Fibroblast of lung (primary cell): ENCODE measurements around the gene CELF2. TPM values are rescaled to one million over a fixed set of nuclear protein-coding genes. Genes with fewer than 3 reads are reported as not detected.

Experiments used
- DNase-seq, 2 donors: peaks; one replicate each; pipeline versions ENCODE4 v3.0.0 to v3.0.0-alpha.2; 2010; ENCODE audit warnings: low read depth in 2 of 2
- H2AFZ ChIP-seq: 2 replicates; pipeline ENCODE4 v1.5.1; 2012; ENCODE audit warnings: low read length, control low read depth, inconsistent platforms
- H3K27ac ChIP-seq: 2 replicates; pipeline ENCODE4 v1.5.1; 2011; ENCODE audit warnings: low read length, control low read depth; ENCODE audit not compliant: insufficient read depth
- H3K27me3 ChIP-seq: 2 replicates; pipeline ENCODE4 v1.5.1; 2011; ENCODE audit warnings: mild to moderate bottlenecking, low read length; ENCODE audit not compliant: control insufficient read depth, insufficient read depth
- H3K36me3 ChIP-seq: 2 replicates; pipeline ENCODE4 v1.5.1; 2011; ENCODE audit warnings: low read length; ENCODE audit not compliant: control insufficient read depth, insufficient read depth
- H3K4me1 ChIP-seq: 2 replicates; pipeline ENCODE4 v1.5.1; 2011; ENCODE audit warnings: low read length; ENCODE audit not compliant: control insufficient read depth, insufficient read depth; ENCODE audit errors: extremely low read depth
- H3K4me2 ChIP-seq: 2 replicates; pipeline ENCODE4 v1.5.1; 2011; ENCODE audit warnings: low read length, control low read depth; ENCODE audit not compliant: insufficient read depth; ENCODE audit errors: extremely low read depth
- H3K4me3 ChIP-seq, 4 experiments: fragments of 200-600 bp in 1 of 4; sonication (generic) in 1 of 4; replicated peaks in 1 of 4; 2 replicates each; pipeline ENCODE4 v1.5.1; 2011 to 2016; ENCODE audit warnings: low read length in 4 of 4, low read depth in 3 of 4, mild to moderate bottlenecking in 3 of 4, control low read depth in 2 of 4, inconsistent platforms in 1 of 4, mixed read lengths in 1 of 4; ENCODE audit not compliant: insufficient read depth in 1 of 4; ENCODE audit errors: control extremely low read depth in 1 of 4
- H3K79me2 ChIP-seq: 2 replicates; pipeline ENCODE4 v1.5.1; 2012; ENCODE audit warnings: mild to moderate bottlenecking, low read length, inconsistent platforms; ENCODE audit not compliant: control insufficient read depth, insufficient read depth
- H3K9ac ChIP-seq: 2 replicates; pipeline ENCODE4 v1.5.1; 2011; ENCODE audit warnings: mild to moderate bottlenecking, low read length, control low read depth; ENCODE audit not compliant: insufficient read depth
- H3K9me3 ChIP-seq: 2 replicates; pipeline ENCODE4 v1.5.1; 2012; ENCODE audit warnings: low read depth, low read length; ENCODE audit not compliant: control insufficient read depth, insufficient read depth
- H4K20me1 ChIP-seq: 2 replicates; pipeline ENCODE4 v1.5.1; 2011; ENCODE audit warnings: low read length; ENCODE audit not compliant: control insufficient read depth, insufficient read depth; ENCODE audit errors: extremely low read depth
- EZH2 ChIP-seq: IDR thresholded peaks from 2 replicates; pipeline ENCODE4 v1.5.1; 2012; ENCODE audit warnings: low read length, control low read depth, mild to moderate bottlenecking; ENCODE audit errors: missing control alignments
- polyA plus RNA-seq, 2 donors: library from polyadenylated mRNA; depleted of rRNA in 1 of 2; stranded (reverse) in 1 of 2; unstranded in 1 of 2; fragments of >200 nt; gene quantifications; 2 replicates each; pipeline ENCODE4 v1.2.1, GENCODE V29; 2011 to 2012; ENCODE audit warnings: missing spikeins in 1 of 2
- total RNA-seq: library from RNA; depleted of rRNA; stranded (reverse); fragments of >200 nt; gene quantifications from 2 replicates; pipeline ENCODE4 v1.2.1, GENCODE V29; 2014
- TF ChIP-seq, protein P1 (sequence below), 2 donors: IDR thresholded peaks in 1 of 2; conservative IDR thresholded peaks in 1 of 2; 1 replicate in 1 of 2; 2 replicates in 1 of 2; pipeline ENCODE4 v1.5.1; 2011 to 2012; ENCODE audit warnings: low read length in 2 of 2, control low read depth in 1 of 2, inconsistent platforms in 1 of 2, low read depth in 1 of 2, mild to moderate bottlenecking in 1 of 2

The CELF2 gene
- total and polyA plus RNA-seq, 2 donors (not counting 1 experiment from before 2014, with no cell fraction given), result 16.9 to 25.1 TPM

DNA sequence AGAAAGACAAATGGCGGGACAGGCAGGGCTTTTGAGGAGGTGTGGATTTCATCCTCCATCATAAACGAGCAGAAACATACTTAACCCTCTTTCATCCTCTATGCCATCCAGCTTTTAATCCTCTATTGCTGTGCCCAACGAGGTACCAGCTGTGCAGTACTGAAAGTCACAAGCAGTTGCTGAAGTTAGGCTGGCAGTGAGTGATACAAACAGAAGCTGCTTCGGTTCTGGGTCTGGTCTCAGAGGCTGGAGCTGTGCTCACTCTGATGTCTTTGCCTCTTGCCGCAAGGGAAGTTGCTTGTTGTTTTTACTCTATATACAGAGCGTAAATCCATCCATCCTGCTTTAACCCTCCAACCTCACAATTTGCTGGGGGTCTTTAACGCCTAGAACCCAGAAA, 235.2 kb downstream of the CELF2 start:
- Histone ChIP-seq H3K4me2 (no peak overlapping the region), H4K20me1 (no peaks in the 10 kb centered on the region), H3K79me2 (no peaks in the 10 kb centered on the region), H3K9ac (no peak overlapping the region), H3K27ac (no peak overlapping the region), H3K27me3 (no peaks in the 10 kb centered on the region), H2AFZ (no peak overlapping the region), H3K9me3 (no peaks in the 10 kb centered on the region), H3K36me3 (no peaks in the 10 kb centered on the region), H3K4me1 (no peaks in the 10 kb centered on the region), H3K4me3 (no peak overlapping the region)
- no peak for DNase-seq
- no peak for TF ChIP-seq EZH2
- TF ChIP-seq, protein P1, sequence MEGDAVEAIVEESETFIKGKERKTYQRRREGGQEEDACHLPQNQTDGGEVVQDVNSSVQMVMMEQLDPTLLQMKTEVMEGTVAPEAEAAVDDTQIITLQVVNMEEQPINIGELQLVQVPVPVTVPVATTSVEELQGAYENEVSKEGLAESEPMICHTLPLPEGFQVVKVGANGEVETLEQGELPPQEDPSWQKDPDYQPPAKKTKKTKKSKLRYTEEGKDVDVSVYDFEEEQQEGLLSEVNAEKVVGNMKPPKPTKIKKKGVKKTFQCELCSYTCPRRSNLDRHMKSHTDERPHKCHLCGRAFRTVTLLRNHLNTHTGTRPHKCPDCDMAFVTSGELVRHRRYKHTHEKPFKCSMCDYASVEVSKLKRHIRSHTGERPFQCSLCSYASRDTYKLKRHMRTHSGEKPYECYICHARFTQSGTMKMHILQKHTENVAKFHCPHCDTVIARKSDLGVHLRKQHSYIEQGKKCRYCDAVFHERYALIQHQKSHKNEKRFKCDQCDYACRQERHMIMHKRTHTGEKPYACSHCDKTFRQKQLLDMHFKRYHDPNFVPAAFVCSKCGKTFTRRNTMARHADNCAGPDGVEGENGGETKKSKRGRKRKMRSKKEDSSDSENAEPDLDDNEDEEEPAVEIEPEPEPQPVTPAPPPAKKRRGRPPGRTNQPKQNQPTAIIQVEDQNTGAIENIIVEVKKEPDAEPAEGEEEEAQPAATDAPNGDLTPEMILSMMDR (conservative IDR thresholded peaks at IDR 0.05 in 1 of 2, IDR thresholded peaks at IDR 0.05 in 1 of 2; ENCODE audit: low read depth in 1 of 2, low read length in 2 of 2), result no peak

DNA sequence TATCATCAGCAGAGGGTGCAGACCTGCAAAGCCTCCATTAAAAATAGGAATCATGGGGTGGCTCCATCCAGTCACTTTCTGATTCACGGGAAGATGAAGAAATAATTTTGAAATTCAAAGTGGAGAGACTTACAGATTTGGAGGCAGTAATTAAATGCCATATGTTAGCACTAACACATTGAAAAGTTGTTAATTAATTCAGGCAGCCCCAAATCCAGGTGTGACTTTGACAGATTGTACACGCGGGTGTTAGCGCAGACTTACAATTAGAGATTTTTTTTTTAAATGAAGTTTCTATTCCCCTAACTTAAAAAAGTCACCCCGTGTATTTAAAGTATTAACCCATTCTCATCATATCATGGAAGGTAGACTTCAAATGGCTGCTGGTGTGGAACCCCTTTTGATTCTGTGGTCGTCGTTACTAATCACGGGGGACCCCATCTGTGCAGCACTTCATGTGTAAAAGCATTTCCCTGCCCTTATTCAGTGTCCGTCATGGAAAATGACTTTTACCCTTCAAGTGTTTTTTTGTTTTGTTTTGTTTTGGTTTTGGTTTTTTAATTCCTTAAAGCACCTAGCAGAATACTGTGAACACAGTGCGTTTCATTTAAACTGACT, 235.8 kb downstream of the CELF2 start:
- no peak overlapping the region for H2AFZ ChIP-seq
- no peaks in the 10 kb centered on the region for H4K20me1 ChIP-seq
- H3K27me3 ChIP-seq, result no peaks in the 10 kb centered on the region
- H3K79me2 ChIP-seq, result no peaks in the 10 kb centered on the region
- no peak overlapping the region for H3K4me2 ChIP-seq
- DNase-seq, result no peak
- H3K27ac ChIP-seq, result no peak overlapping the region
- no peaks in the 10 kb centered on the region for H3K36me3 ChIP-seq
- TF ChIP-seq, protein P1 (conservative IDR thresholded peaks at IDR 0.05 in 1 of 2, IDR thresholded peaks at IDR 0.05 in 1 of 2; ENCODE audit: low read depth in 1 of 2, low read length in 2 of 2), result no peak
- no peak for TF ChIP-seq EZH2
- no peaks in the 10 kb centered on the region for H3K4me1 ChIP-seq
- no peaks in the 10 kb centered on the region for H3K9me3 ChIP-seq
- H3K9ac ChIP-seq, result no peak overlapping the region
- no peak overlapping the region for H3K4me3 ChIP-seq

DNA sequence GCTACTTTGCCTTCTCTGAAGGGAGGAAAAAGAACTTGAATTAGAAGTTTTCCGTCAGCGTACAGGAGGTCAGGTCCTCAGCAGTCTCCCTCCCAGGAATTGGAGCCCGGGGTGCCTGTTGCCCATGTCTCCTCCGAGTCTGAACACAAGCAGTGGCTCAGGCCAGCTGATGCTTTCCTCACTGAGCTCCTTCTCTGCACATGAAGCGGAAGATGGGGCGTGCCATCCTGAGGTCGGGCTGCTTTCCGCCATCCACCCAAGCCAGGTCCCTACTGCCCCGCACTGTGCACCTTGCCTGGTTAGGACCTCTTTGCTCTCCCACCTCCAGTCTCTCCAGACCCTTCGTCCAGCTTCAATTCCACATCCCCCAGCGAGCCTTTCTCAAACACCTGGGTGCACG, 237.5 kb downstream of the CELF2 start:
- Histone ChIP-seq H3K36me3 (no peaks in the 10 kb centered on the region), H3K4me2 (no peak overlapping the region), H3K9me3 (no peaks in the 10 kb centered on the region), H4K20me1 (no peaks in the 10 kb centered on the region), H3K9ac (no peak overlapping the region), H3K4me3 (no peak overlapping the region), H3K79me2 (no peaks in the 10 kb centered on the region), H3K27ac (no peak overlapping the region), H2AFZ (no peak overlapping the region), H3K4me1 (no peaks in the 10 kb centered on the region), H3K27me3 (no peaks in the 10 kb centered on the region)
- TF ChIP-seq, protein P1 (conservative IDR thresholded peaks at IDR 0.05 in 1 of 2, IDR thresholded peaks at IDR 0.05 in 1 of 2; ENCODE audit: low read depth in 1 of 2, low read length in 2 of 2), result no peak
- TF ChIP-seq EZH2, result no peak
- DNase-seq, result no peak
